HG03457 (cell line): ENCODE data around the gene TUBB4A.

Source experiments
- ATAC-seq: cut with Tn5 transposase; IDR thresholded peaks from one replicate; pipeline ENCODE4 v1.9.1; 2021; ENCODE audit warnings: moderate number of reproducible peaks; ENCODE audit not compliant: unreplicated experiment

Gene TUBB4A

GRCh38 chr19:6446452-6446851, 55.7 kb downstream of the TUBB4A start:
- no peak for ATAC-seq
